Loucy (cell line): ENCODE measurements around the gene PRDM5.

Experiments used
- H2AFZ ChIP-seq: fragments of 200-600 bp; sonication (generic); 2 replicates; pipeline ENCODE4 v1.6.0; 2016; ENCODE audit warnings: antibody characterized with exemption, mild to moderate bottlenecking, low read length, moderate library complexity
- H3F3A ChIP-seq: fragments of 200-600 bp; 2 replicates; pipeline ENCODE4 v1.6.0; 2016; ENCODE audit warnings: antibody characterized with exemption, low read depth, mild to moderate bottlenecking
- H3K27me3 ChIP-seq: fragments of 200-600 bp; sonication (generic); 2 replicates; pipeline ENCODE4 v1.6.1; 2014; ENCODE audit warnings: low read length, mild to moderate bottlenecking; ENCODE audit not compliant: insufficient read depth, poor library complexity, severe bottlenecking
- H3K36me3 ChIP-seq: fragments of 200-600 bp; sonication (generic); 2 replicates; pipeline ENCODE4 v1.6.1; 2016; ENCODE audit warnings: low read length; ENCODE audit not compliant: insufficient read depth
- H3K4me1 ChIP-seq: fragments of 200-600 bp; sonication (generic); 2 replicates; pipeline ENCODE4 v1.5.1; 2014; ENCODE audit warnings: low read length, mild to moderate bottlenecking; ENCODE audit not compliant: insufficient read depth, poor library complexity, severe bottlenecking
- H3K4me2 ChIP-seq: fragments of 200-600 bp; sonication (generic); 2 replicates; pipeline ENCODE4 v1.6.0; 2014; ENCODE audit warnings: antibody characterized with exemption, low read length, low read depth, mild to moderate bottlenecking; ENCODE audit not compliant: poor library complexity, severe bottlenecking
- H3K4me3 ChIP-seq: fragments of 200-600 bp; sonication (generic); 2 replicates; pipeline ENCODE4 v1.5.1; 2014; ENCODE audit warnings: low read length, mild to moderate bottlenecking, mixed read lengths; ENCODE audit not compliant: poor library complexity, severe bottlenecking
- H3K79me2 ChIP-seq: fragments of 200-600 bp; sonication (generic); 2 replicates; pipeline ENCODE4 v1.6.1; 2014; ENCODE audit warnings: low read length; ENCODE audit not compliant: insufficient read depth
- H3K9ac ChIP-seq: fragments of 200-600 bp; sonication (generic); 2 replicates; pipeline ENCODE4 v1.6.0; 2014; ENCODE audit warnings: mild to moderate bottlenecking, low read depth, low read length, moderate library complexity; ENCODE audit not compliant: poor library complexity, severe bottlenecking
- H3K9me2 ChIP-seq: fragments of 200-600 bp; sonication (generic); replicated peaks from 2 replicates; pipeline ENCODE4 v1.6.1; 2016; ENCODE audit warnings: low read depth, low read length, mixed read lengths
- H3K9me3 ChIP-seq: fragments of 200-600 bp; sonication (generic); 2 replicates; pipeline ENCODE4 v1.6.1; 2014; ENCODE audit warnings: mild to moderate bottlenecking, antibody characterized with exemption, low read length, low read depth; ENCODE audit not compliant: insufficient read depth
- H4K20me1 ChIP-seq: fragments of 200-600 bp; sonication (generic); 2 replicates; pipeline ENCODE4 v1.6.0; 2014; ENCODE audit warnings: antibody characterized with exemption, low read length, mild to moderate bottlenecking; ENCODE audit not compliant: insufficient read depth, poor library complexity, severe bottlenecking
- CTCF ChIP-seq: fragments of 200-600 bp; sonication (generic); conservative IDR thresholded peaks from 2 replicates; pipeline ENCODE4 v1.5.1; 2014; ENCODE audit warnings: mild to moderate bottlenecking, antibody characterized with exemption, low read length
- EZH2phosphoT487 ChIP-seq: fragments of 200-600 bp; IDR thresholded peaks from 2 replicates; pipeline ENCODE4 v1.6.1; 2018; ENCODE audit warnings: antibody characterized with exemption, mild to moderate bottlenecking, moderate library complexity, borderline replicate concordance

Gene PRDM5

GRCh38 chr4:120808475-120809141 lies 113.9 kb downstream of the PRDM5 start:
- H3K4me2 ChIP-seq, result no peak overlapping the region
- no peaks in the 10 kb centered on the region for H3F3A ChIP-seq

GRCh38 chr4:120801137-120801758 lies 121.3 kb downstream of the PRDM5 start:
- Histone ChIP-seq H4K20me1 (no peaks in the 10 kb centered on the region), H3K4me2 (no peak overlapping the region), H2AFZ (no peak overlapping the region), H3K9ac (no peak overlapping the region), H3K27me3 (no peaks in the 10 kb centered on the region), H3K36me3 (no peaks in the 10 kb centered on the region), H3F3A (no peaks in the 10 kb centered on the region), H3K4me3 (no peak overlapping the region), H3K4me1 (no peaks in the 10 kb centered on the region), H3K9me3 (no peaks in the 10 kb centered on the region), H3K9me2 (no peaks in the 10 kb centered on the region), H3K79me2 (no peaks in the 10 kb centered on the region)
- TF ChIP-seq CTCF, result no peak
- TF ChIP-seq EZH2phosphoT487, result no peak

More at GRCh38 chr4:120808475-120809141, 113.9 kb downstream of the PRDM5 start:
- Histone ChIP-seq H3K9me3 (no peaks in the 10 kb centered on the region), H3K79me2 (no peaks in the 10 kb centered on the region), H2AFZ (no peak overlapping the region), H3K36me3 (no peaks in the 10 kb centered on the region), H3K4me1 (no peaks in the 10 kb centered on the region), H3K27me3 (no peaks in the 10 kb centered on the region), H3K4me3 (no peak overlapping the region), H3K9me2 (no peaks in the 10 kb centered on the region), H4K20me1 (no peaks in the 10 kb centered on the region), H3K9ac (no peak overlapping the region)
- TF ChIP-seq EZH2phosphoT487, result no peak
- no peak for TF ChIP-seq CTCF

GRCh38 chr4:120798570-120798969 lies 124.0 kb downstream of the PRDM5 start:
- no peaks in the 10 kb centered on the region for H3K9me2 ChIP-seq
- H3K9me3 ChIP-seq, result no peaks in the 10 kb centered on the region
- H3K4me3 ChIP-seq, result no peak overlapping the region
- TF ChIP-seq CTCF, result no peak
- TF ChIP-seq EZH2phosphoT487, result no peak
- H3K27me3 ChIP-seq, result no peaks in the 10 kb centered on the region
- no peak overlapping the region for H3K9ac ChIP-seq
- H2AFZ ChIP-seq, result no peak overlapping the region
- H3F3A ChIP-seq, result no peaks in the 10 kb centered on the region
- no peak overlapping the region for H3K4me2 ChIP-seq
- H3K79me2 ChIP-seq, result no peaks in the 10 kb centered on the region
- H4K20me1 ChIP-seq, result no peaks in the 10 kb centered on the region
- no peaks in the 10 kb centered on the region for H3K4me1 ChIP-seq
- no peaks in the 10 kb centered on the region for H3K36me3 ChIP-seq
